HG03378 (cell line): ENCODE measurements around the gene GOLGA6A.
"Not testable (repeated sequence)": the region's sequence is repeated elsewhere in the genome, so short reads cannot be mapped to it uniquely, and the experiment has no call there.

Experiments
- ATAC-seq: cut with Tn5 transposase; IDR thresholded peaks from one replicate; pipeline ENCODE4 v1.9.1; 2021; ENCODE audit warnings: mild to moderate bottlenecking, moderate library complexity; ENCODE audit not compliant: unreplicated experiment

The GOLGA6A gene

DNA sequence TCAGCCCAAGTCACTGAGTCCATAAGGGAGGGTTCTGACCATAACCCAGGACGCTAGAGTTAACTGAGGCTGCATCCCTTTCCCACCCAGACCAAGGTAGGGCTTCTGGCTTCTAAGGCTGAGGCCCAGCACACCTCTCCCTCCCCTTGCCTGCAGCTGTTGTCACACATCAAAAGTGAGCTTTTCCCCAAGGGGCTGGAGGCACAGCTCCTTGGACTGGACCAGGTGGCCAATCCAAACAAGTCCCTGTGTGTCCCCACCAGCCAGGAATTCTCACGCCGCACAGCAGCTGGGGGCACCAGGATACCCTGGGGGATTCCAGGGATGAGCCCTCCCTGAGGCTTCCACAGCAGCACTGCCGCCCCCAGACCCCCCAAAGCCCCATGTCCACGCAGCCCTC is 25.8 kb upstream of the GOLGA6A start:
- ATAC-seq: no peak

DNA sequence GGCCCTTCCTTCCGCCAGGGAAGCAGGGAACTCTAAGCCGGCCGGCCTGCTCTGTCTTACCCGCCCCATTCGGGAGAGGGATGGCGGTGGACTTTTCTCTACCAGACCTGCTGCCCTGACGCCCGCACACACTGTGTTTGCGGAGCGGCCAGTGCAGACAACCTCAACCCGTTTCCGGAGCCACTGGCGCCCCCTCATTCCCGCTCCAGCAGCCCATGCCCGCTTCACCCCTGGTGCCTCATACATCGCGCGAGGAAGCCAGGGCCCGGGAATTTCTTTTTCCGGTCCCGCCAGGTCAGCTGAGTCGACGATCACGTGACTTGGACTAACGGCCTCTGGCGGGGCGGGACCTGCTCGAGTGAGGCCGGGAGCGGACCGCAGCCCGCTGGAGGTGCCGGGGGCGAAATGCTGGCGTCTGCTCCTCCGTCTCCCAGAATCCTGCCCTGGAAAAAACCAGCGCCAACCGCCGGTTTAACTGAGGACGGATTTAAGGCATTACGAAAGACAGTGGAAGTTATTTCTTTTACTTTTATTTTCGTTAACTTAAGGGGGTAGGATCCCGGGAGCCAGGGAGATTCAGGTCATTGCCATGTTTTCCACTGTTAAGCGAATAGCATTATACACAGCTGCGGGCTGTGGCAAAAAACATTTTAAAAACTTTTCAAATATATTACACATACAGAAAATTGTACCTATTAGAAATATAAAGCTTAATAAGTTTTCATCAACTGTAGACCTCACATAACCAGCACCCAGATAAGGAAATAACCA is 17.8 kb upstream of the GOLGA6A start:
- ATAC-seq: peak; percentile 82

DNA sequence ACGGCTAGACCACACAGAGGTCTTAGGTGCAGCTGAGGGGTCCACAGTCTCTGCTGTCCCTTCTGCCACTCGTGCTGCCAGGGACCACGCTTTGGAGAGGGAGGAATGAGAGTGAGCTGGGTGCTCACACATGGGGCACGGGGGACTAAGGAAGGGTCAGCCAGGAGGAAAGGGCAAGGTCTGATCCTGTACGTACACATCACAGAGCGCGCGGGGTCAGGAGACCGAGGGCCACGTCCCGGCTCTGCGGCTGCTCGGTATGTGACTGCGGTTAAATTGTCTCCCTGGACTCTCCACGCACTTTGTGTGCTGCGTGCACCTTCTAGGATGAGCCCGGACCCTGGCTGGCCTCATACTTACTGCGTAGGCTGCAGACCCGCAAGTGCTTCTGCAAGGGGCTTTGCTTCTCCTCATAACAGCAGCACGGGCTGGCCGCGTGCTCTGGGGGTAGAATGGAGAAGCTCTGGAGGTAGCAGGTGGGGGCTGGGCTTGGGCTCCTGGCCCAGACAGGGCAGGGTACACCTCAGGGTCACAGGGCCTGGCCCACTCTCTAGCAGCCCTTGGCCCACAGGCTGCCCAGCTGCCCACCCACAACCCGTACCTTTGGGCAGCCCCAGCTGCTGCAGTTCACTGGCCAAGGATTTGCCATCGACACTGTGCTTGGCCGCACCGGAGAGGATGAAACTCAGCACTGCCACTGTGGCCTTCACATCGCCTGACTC is 14.6 kb upstream of the GOLGA6A start:
- not testable (repeated sequence) for ATAC-seq

DNA sequence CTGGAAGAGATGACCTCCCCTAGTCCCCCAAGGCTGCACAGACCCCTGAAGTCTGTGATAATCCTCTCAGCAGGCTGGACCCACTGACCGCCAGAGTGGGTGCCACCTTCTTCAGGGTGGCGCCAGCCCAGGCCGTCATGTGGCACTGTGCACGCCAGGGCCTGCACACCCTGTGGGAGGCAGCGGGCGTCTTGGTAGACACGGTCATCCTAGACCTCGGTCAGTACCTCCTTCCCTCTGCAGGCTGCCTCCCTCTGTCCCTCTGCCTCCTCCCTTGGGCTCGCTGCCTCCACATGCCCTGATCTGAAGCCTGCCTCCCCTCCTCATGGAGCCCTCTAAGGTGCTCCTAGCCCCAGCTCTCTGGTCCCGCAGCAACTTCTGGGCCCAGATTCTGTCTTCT is 13.3 kb upstream of the GOLGA6A start:
- not testable (repeated sequence) for ATAC-seq

DNA sequence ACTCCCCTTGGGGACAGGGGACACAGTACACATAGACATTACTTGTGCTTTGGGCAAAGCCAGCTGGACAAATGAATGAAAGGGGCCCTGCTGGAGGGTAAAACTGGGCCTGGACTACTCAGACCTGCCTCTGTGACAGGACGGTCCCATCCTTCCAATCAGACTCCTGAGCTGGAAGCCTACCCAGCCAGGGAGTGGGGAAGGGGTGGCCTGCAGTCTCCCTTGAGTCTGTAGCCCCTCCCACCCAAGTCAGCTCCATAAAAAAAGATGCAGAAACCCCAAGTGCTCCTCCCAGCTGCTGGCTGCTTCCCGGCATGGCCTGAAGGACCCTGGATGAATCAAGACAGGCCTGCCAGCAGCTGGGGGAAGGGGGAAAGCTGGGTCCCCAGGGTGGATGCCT is 12.2 kb upstream of the GOLGA6A start:
- ATAC-seq: not testable (repeated sequence)

DNA sequence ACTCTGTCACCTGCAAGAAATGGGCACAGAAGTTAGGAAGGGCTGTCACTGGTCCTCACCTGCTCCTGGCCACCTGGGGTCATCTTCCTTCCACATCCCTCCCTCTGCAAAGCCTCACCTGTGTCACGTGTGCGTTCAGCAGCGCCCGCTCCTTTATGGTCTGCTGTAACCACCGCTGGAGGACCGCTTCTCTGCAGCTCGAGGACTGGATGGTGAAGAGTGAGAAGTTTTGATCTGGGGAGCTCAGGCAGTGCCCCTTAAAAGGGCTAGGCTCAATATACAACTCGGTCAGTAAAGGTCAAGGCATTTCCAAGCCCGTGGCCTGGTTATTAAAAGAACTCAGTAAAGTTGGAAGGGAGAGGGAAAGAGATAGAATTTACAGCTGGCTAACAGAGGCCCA is 6.6 kb downstream of the GOLGA6A start:
- not testable (repeated sequence) for ATAC-seq

DNA sequence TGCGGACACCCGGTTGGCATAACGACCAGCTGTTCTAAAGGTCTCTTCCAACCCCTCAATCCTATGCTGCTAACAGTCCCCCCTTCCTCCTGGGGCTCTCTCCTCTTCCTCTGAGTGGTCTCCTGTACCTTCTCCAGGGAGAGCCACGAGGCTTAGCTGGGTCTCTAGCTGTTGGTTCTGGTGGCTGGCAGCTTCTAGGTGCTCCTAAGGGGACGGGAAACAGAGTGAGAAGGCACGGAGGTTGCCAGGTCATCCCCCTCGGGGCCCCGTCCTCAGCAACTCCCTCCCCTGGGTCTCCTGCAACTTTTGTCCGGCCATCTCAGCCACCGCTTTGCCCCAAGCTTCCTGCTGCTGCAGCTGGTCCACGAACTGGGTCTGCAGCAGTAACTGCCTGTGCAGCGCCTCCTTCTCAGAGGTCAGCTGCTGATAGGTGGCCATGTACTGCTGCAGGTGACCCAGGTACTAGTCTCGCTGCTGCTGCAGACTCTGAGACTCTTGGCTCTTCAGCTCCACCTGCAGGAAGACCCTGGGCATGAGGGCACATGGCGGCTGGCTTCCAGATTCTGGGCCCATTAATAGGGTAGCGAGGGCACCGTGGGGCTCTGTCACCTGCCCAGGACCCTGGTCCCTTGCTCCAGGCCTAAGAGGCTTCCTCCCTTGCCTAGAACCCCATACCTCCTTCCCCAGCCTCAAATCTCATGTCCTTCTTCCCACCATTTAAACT is 9.6 kb downstream of the GOLGA6A start:
- ATAC-seq: not testable (repeated sequence)

DNA sequence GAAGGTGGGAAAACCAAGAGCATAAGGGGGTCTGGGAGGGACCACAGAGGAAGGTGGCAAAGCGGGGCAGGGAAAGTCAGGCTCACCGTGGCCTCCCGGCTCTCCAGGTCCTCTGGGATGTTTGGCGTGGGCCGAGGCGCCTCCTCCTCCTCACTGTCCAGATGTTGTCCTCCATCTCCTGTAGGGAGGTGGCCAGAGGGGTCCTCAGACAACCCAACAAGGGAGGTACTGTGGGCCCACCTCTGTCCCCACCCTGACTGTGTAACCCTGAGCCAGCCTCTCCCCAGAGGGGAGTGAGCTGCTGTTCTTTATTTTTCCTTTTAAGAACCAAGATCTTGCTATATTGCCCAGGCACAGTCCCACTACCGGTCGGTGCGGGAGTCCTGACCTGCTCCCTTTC is 10.2 kb downstream of the GOLGA6A start:
- ATAC-seq: not testable (repeated sequence)

DNA sequence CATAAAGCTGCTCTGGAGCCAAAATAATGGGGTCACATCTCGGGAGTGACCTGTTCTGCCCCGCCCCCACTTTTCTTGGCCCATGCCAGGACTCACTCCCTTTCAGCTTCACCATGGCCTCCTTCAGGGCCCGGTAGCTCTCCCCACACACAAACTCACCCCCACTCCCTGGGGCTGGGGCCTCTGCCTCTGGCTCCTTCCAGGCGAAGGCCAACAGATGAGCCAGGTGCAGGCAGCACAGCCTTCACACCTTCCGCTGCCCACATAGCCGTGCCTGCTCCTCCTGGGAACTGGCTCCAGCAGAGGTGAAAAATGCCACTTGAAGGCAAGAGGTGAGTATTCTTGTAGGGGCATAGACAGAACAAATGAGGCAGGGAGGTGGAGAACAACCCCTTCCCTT is 10.7 kb downstream of the GOLGA6A start:
- ATAC-seq: not testable (repeated sequence)

DNA sequence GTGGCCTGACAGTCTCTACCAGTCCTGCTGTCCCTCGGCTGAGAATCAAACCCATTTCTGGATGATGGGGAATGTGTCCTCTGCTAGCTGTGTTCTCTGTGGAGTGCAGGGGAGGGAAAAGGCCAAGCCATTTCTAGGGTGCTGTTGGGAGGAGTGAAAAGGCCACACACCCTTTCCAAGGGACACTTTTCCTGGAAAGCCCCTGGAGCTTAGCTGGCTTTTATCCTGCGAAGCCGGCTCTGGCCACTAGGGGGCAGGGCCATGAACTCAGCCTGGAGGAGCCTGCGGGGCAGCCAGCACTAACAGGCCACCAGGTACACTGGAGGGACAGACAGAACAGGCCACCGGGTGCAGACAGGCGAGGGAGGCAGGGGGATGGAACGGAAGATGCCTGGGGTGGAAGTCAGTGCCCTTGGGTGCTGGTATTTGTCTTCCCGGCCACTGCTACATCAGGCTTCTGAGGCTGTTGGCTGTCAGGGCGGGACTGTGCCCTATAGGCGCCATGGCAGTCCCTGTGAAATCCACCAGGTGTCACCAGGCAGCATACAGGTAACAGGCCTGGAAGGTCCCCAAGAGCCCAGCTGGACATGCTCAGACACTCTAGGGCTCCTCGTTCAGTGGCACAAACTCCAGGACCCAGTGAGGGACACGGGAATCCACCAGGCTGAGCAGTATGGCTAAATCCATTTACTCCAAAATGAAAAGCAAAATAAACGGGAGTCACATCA is 16.5 kb downstream of the GOLGA6A start:
- not testable (repeated sequence) for ATAC-seq

DNA sequence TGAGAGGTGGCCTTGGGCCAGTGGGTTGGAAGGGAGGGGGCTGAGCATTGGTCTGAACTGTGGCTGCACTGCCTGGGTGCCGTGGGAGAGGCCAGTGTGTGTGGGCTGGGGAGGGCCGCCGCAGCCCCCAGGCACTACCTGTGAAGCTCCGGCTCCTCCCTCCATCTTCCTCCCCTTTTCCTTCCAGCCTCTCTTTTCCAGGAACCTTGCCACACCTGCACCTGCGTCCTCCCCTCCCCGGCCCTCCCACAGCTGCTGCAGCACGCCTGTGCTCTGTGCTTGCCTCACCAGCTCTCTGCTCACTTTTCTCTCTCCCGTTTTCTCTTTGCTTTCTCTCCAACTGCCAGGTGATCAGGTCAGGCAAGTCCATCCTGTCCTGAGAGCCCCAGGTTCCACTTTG is 17.5 kb downstream of the GOLGA6A start:
- ATAC-seq: not testable (repeated sequence)

DNA sequence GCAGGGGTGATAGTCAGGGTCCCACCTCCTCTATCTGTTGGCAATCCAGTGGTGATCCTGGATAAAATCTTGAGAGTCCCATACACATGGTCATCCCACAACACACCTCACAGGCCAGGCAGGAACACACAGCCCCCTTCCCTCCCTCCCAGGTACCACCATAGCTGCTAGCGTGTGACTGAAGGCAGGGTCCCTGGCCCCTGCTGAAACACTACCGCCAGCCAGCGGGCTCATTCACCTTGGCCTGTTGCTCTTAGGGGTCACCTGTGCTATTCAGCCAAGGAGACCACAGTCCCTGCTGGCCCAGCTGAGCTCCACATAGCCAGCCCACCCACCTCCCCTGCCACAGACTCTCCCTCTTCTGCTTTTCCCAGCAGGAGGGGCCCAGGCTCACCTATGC is 18.2 kb downstream of the GOLGA6A start:
- not testable (repeated sequence) for ATAC-seq

DNA sequence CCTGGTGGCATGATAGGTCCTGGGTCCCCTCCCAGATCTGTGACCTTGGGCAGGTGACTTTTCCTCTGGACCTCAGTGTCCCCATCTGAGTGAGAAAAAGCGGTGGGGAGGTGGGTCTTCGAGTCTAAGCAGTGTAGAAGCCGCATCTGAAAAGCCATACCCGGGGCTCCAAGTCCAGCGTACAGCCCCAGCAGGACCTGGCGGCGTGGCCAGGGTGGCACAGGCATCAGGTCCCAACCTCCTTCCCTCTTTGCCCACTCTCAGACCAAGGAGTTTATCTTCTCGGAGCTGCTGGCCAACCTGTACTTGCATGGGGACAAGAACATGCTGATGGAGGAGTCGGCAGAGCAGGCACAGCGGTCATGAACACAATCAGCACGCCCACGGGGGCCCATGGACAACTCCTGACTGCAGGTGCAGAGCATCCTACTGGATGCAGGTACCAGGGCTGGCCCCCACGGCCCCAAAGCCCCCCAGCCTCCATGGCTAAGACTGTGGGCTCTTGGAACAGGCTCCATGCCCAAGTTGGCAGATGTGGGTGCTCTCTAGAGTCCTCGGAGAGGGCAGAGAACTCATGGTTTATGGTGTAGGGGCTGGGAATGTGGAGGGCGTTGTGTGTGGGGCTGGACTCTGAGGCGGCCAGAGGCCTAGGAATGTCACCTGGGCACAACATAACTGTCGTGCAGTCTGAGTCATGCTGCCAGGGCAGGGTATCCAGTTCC is 18.8 kb downstream of the GOLGA6A start:
- not testable (repeated sequence) for ATAC-seq

DNA sequence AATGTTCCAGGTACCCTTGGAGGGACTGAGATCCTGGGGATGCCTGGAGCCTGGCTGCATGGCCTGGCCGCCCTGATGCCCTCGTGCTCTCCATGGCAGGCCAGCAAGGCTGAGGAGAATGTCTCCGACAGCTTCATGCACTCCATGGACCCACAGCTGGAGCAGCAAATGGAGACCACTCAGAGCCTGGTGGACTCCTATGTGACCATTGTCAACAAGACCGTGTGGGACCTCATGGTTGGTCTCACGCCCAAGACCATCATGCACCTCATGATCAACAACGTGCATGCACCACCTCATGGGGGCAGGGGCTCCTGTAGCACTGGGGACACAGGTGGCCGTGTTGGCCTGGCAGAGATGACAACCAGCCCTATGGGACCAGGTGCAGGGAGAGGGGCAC is 19.7 kb downstream of the GOLGA6A start:
- no peak for ATAC-seq

DNA sequence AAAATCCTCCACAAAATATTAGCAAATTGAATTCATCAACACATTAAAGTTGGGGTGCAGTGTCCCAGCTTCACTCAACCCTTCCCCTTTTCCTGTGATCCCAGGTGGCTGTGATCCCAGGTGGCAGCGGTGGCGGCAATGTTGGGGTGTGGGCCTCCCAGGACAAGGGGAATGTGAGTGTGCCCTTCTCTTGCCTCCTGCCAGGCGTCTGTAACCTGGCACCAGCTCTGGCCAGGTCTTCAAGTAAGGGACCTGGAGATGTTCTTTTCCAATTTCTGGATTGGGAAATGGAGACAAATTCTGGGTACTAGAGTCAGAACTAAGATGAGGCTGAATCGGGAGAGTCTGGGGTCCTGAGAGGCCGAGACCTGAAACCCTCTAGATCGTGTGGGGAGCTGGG is 20.1 kb downstream of the GOLGA6A start:
- no peak for ATAC-seq

DNA sequence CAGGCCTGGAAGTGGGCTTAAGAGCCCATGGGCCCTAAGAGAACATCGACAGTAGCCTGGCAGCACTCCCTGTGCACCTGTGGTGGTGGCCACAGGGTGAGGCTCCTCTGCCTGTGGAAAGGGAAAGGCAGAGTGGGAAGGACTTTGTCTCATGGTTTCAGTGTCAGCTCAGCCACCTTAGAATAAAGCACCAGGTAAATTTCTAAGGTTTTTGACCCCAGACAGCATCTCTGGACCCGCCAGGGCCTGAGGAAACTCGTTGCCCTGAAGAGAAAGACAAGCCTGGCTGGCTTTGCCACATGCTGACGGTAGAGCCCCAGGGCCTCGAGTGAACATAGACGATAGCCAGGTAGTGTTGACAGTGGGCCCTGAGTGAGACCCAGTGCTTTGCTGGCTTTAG is 22.1 kb downstream of the GOLGA6A start:
- ATAC-seq: no peak

DNA sequence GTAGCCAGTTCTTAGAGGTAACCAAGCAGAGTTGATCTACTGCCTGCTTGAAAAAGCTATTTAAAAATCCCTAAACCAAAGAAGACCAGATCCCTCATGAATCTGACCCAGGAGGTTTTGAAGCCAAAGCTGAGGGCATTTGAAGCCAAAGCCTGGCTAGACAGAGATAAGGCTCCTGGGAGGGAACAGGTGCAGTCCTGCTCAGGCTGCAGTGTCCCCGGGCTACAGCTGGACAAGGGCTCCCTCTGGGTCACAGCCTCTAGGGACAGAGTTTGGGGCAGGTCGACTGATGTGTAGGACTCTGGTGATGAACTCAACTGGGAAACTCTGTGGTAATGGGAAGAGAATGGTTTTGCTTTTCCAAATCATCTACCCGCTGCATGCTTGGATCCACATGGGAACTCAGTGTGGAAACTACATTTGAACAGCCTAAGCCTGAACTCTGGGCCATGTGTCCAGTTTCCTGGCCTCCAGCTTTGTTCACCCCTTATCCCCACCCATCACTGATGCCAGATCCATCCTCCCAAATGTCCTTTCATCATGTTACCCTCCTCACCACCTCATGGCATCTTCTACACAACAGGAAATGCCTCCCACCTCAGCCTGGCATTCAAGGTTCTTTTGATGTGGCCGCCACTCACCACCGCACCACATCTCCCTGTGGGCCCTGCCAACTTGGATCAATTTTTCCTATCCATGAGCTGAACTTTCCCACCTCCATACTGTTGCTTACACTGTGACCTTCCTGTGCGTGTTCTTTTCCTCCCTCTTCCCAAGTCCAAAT is 23.1 kb downstream of the GOLGA6A start:
- not testable (repeated sequence) for ATAC-seq

DNA sequence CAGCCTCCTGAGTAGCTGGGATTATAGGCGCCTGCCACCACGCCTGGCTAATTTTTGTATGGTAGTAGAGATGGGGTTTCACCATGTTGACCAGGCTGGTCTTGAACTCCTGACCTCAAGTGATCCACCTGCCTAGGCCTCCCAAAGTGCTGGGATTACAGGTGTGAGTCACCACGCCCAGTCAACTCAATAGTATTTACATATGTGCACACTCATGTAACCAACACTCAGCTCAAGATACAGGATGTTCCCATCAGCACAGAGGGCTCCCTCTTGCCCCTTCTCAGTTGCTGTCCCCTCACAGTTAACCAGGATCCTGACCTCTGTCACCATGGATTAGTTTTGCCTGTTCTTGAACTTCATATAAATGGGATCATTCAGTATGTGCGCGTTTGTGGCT is 26.0 kb downstream of the GOLGA6A start:
- ATAC-seq: not testable (repeated sequence)

DNA sequence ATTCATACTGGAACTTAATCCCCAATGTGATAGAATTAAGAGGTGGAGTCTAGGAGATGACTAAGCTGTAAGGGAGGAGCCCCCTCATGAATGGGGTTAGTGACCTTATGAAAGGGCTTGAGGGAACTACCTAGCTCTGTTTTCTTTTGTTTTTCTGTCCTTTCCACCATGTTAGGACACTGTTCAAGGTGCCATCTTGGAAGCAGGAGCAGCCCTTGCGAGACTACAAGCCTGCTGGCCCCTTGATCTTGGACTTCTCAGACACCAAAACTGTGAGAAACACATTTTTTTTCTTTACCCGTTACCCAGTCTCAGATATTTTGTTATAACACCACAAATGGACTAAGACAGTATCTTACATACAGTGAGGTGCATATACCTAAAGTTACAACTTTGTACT is 26.5 kb downstream of the GOLGA6A start:
- ATAC-seq: no peak
